Ascending aorta (tissue), 2 donors: Measurements from ENCODE around the gene CLK3. TPM values are rescaled to one million over a fixed set of nuclear protein-coding genes. Genes with fewer than 3 reads are reported as not detected.

Source experiments
- DNase-seq, 2 donors: peaks; one replicate each; pipeline ENCODE4 v3.0.0-alpha.2; 2019; ENCODE audit warnings: low spot score in 2 of 2
- H3K27ac ChIP-seq, 2 donors: fragments of 200-600 bp; sonication (generic); one replicate each; pipeline ENCODE4 v1.5.1; 2016 to 2017; ENCODE audit warnings: mild to moderate bottlenecking in 1 of 2
- H3K27me3 ChIP-seq: fragments of 200-600 bp; sonication (generic); one replicate; pipeline ENCODE4 v1.5.1; 2017
- H3K36me3 ChIP-seq, 2 donors: fragments of 200-600 bp; sonication (generic); one replicate each; pipeline ENCODE4 v1.5.1; 2016
- H3K4me1 ChIP-seq, 2 donors: fragments of 200-600 bp; sonication (generic); one replicate each; pipeline ENCODE4 v1.5.1; 2016 to 2017; ENCODE audit warnings: mild to moderate bottlenecking in 1 of 2
- H3K4me3 ChIP-seq, 2 donors: fragments of 200-600 bp; sonication (generic); one replicate each; pipeline ENCODE4 v1.5.1; 2016 to 2017; ENCODE audit warnings: mild to moderate bottlenecking in 1 of 2
- H3K9me3 ChIP-seq, 2 donors: fragments of 200-600 bp; sonication (generic); one replicate each; pipeline ENCODE4 v1.5.1; 2016
- CTCF ChIP-seq, 3 experiments: fragments of 200-600 bp in 2 of 3; fragments of 450-650 bp in 1 of 3; sonication (generic) in 2 of 3; IDR thresholded peaks; one replicate each; pipeline ENCODE4 v1.5.1; 2016 to 2019; ENCODE audit warnings: antibody characterized with exemption in 3 of 3, mild to moderate bottlenecking in 1 of 3, moderate library complexity in 1 of 3
- intact Hi-C: fragments of 100-400 bp; cut with DNase I; formaldehyde crosslinking; loops from one replicate; pipeline ENCODE4 v1.15.1; 2023
- total RNA-seq: library from RNA; depleted of rRNA; stranded (reverse); fragments of >200 nt; gene quantifications from one replicate; pipeline ENCODE4 v1.1.0, GENCODE V29; 2016

The CLK3 gene
- total RNA-seq, 1 donor from 2014 or later = 154 TPM

GRCh38 chr15:74613953-74614743 is 1.5 kb upstream of the CLK3 start:
- peaks cover under 1% of the 10 kb centered on the region in 2 donors for H3K36me3 ChIP-seq
- H3K4me3 ChIP-seq = peak overlapping the region; percentile 76 to 86
- H3K27ac ChIP-seq = peak overlapping the region; percentile 98 to 99
- DNase-seq = no peak
- no peaks in the 10 kb centered on the region for H3K9me3 ChIP-seq
- H3K27me3 ChIP-seq = no peaks in the 10 kb centered on the region
- intact Hi-C loops = loop anchor here (1.0 to 10.0 kb wide), 6 partner anchors 16 to 617 kb away; partner anchors contain the start of genes ARID3B and RPP25
- H3K4me1 ChIP-seq = peaks cover 17 to 19% of the 10 kb centered on the region in 2 donors
- no peak for TF ChIP-seq CTCF (IDR thresholded peaks at IDR 0.05)

GRCh38 chr15:74614744-74615507 is 710 bp upstream of the CLK3 start:
- intact Hi-C loops = loop anchor here (1.0 to 10.0 kb wide), 8 partner anchors 17 to 618 kb away; partner anchors contain the start of genes ARID3B, EDC3, RPP25 and UBL7
- TF ChIP-seq CTCF (IDR thresholded peaks at IDR 0.05) = no peak
- peaks cover 17 to 19% of the 10 kb centered on the region in 2 donors for H3K4me1 ChIP-seq
- no peaks in the 10 kb centered on the region for H3K9me3 ChIP-seq
- H3K27me3 ChIP-seq = no peaks in the 10 kb centered on the region
- peak overlapping the region; percentile 76 to 86 for H3K4me3 ChIP-seq
- peak; percentile 46 to 94 for DNase-seq
- H3K27ac ChIP-seq = peak overlapping the region; percentile 98 to 99
- H3K36me3 ChIP-seq = peaks cover 8% of the 10 kb centered on the region in 2 donors

GRCh38 chr15:74616366-74616939 is 817 bp downstream of the CLK3 start:
- Histone ChIP-seq H3K4me1 (peaks cover 23 to 25% of the 10 kb centered on the region in 2 donors), H3K36me3 (peaks cover 23% of the 10 kb centered on the region in 2 donors), H3K9me3 (no peaks in the 10 kb centered on the region), H3K4me3 (peak overlapping the region; percentile 76 to 86), H3K27ac (peak overlapping the region; percentile 98 to 99), H3K27me3 (no peaks in the 10 kb centered on the region)
- no peak for TF ChIP-seq CTCF (IDR thresholded peaks at IDR 0.05)
- intact Hi-C loops = loop anchor here (5.0 to 10.0 kb wide), 2 partner anchors 81 to 338 kb away; partner anchors contain the start of genes EDC3 and RPP25
- peak; percentile 55 to 87 for DNase-seq

- peaks cover 23 to 25% of the 10 kb centered on the region in 2 donors for H3K4me1 ChIP-seq
- H3K36me3 ChIP-seq = peaks cover 29% of the 10 kb centered on the region in 2 donors
- no peaks in the 10 kb centered on the region for H3K9me3 ChIP-seq
- no peaks in the 10 kb centered on the region for H3K27me3 ChIP-seq
- DNase-seq = no peak
- peak overlapping the region; percentile 98 to 99 for H3K27ac ChIP-seq
- intact Hi-C loops = loop anchor here (5.0 to 10.0 kb wide), 2 partner anchors 80 to 338 kb away; partner anchors contain the start of genes EDC3 and RPP25
- TF ChIP-seq CTCF (IDR thresholded peaks at IDR 0.05) = no peak
- peak overlapping the region; percentile 76 to 86 for H3K4me3 ChIP-seq
Measured at GRCh38 chr15:74616996-74617395, 1.4 kb downstream of the CLK3 start.
